Effector memory CD4-positive, alpha-beta T cell (primary cell): ENCODE data around the gene PCSK5.
"Not testable (repeated sequence)": the region's sequence is repeated elsewhere in the genome, so short reads cannot be mapped to it uniquely, and the experiment has no call there.

Source experiments
- DNase-seq, 3 donors: peaks; one replicate each; pipeline ENCODE4 v3.0.0-alpha.2; 2020
- H3K27ac ChIP-seq: 2 replicates; pipeline ENCODE4 v1.7.0; 2013; ENCODE audit warnings: mild to moderate bottlenecking, low read length, moderate library complexity; ENCODE audit not compliant: insufficient read depth, poor library complexity, severe bottlenecking
- H3K27me3 ChIP-seq: replicated peaks from 2 replicates; pipeline ENCODE4 v1.7.0; 2013; ENCODE audit warnings: mild to moderate bottlenecking, low read length; ENCODE audit not compliant: insufficient read depth, control insufficient read depth, poor library complexity, severe bottlenecking
- H3K36me3 ChIP-seq: 2 replicates; pipeline ENCODE4 v1.7.0; 2013; ENCODE audit warnings: mild to moderate bottlenecking, low read length, moderate library complexity; ENCODE audit not compliant: control insufficient read depth, insufficient read depth
- H3K4me1 ChIP-seq: 2 replicates; pipeline ENCODE4 v1.7.0; 2013; ENCODE audit warnings: low read length, mild to moderate bottlenecking; ENCODE audit not compliant: control insufficient read depth, insufficient read depth, poor library complexity, severe bottlenecking
- H3K4me3 ChIP-seq: 2 replicates; pipeline ENCODE4 v1.7.0; 2013; ENCODE audit warnings: low read length, low read depth, mild to moderate bottlenecking; ENCODE audit not compliant: insufficient read depth, poor library complexity, severe bottlenecking
- H3K9me3 ChIP-seq: 2 replicates; pipeline ENCODE4 v1.7.0; 2013; ENCODE audit warnings: mild to moderate bottlenecking, low read length, moderate library complexity; ENCODE audit not compliant: control insufficient read depth

Gene PCSK5

GRCh38 chr9:75866273-75866871, 24.1 kb upstream of the PCSK5 start:
- Histone ChIP-seq H3K4me1 (no peaks in the 10 kb centered on the region), H3K4me3 (no peak overlapping the region), H3K9me3 (no peaks in the 10 kb centered on the region), H3K36me3 (no peaks in the 10 kb centered on the region), H3K27ac (no peak overlapping the region), H3K27me3 (no peaks in the 10 kb centered on the region)
- DNase-seq: peak in 1 of 3 donors; percentile 5

GRCh38 chr9:75868526-75868925, 21.9 kb upstream of the PCSK5 start:
- H3K9me3 ChIP-seq, H3K4me1 ChIP-seq, H3K4me3 ChIP-seq, H3K27me3 ChIP-seq, H3K27ac ChIP-seq, DNase-seq, H3K36me3 ChIP-seq: not testable (repeated sequence)

- Histone ChIP-seq H3K4me3 (no peak overlapping the region), H3K27me3 (no peaks in the 10 kb centered on the region), H3K36me3 (no peaks in the 10 kb centered on the region), H3K4me1 (no peaks in the 10 kb centered on the region), H3K9me3 (no peaks in the 10 kb centered on the region), H3K27ac (no peak overlapping the region)
- no peak for DNase-seq
These were observed 21.2 kb upstream of the PCSK5 start for GRCh38 chr9:75869236-75869635.

GRCh38 chr9:75870450-75870849, 20.0 kb upstream of the PCSK5 start:
- Histone ChIP-seq H3K27ac (no peak overlapping the region), H3K9me3 (no peaks in the 10 kb centered on the region), H3K4me3 (no peak overlapping the region), H3K27me3 (no peaks in the 10 kb centered on the region), H3K36me3 (no peaks in the 10 kb centered on the region), H3K4me1 (no peaks in the 10 kb centered on the region)
- no peak for DNase-seq

GRCh38 chr9:75871624-75872023, 18.8 kb upstream of the PCSK5 start:
- H3K4me3 ChIP-seq: no peak overlapping the region
- no peak for DNase-seq
- no peaks in the 10 kb centered on the region for H3K36me3 ChIP-seq
- H3K27ac ChIP-seq: no peak overlapping the region
- H3K9me3 ChIP-seq: no peaks in the 10 kb centered on the region
- H3K4me1 ChIP-seq: no peaks in the 10 kb centered on the region
- H3K27me3 ChIP-seq: no peaks in the 10 kb centered on the region

GRCh38 chr9:75873712-75874111, 16.8 kb upstream of the PCSK5 start:
- Histone ChIP-seq H3K27me3 (no peaks in the 10 kb centered on the region), H3K4me3 (no peak overlapping the region), H3K27ac (no peak overlapping the region), H3K9me3 (no peaks in the 10 kb centered on the region), H3K36me3 (no peaks in the 10 kb centered on the region), H3K4me1 (no peaks in the 10 kb centered on the region)
- no peak for DNase-seq

GRCh38 chr9:75876999-75877640, 13.4 kb upstream of the PCSK5 start:
- no peaks in the 10 kb centered on the region for H3K4me1 ChIP-seq
- H3K27me3 ChIP-seq: no peaks in the 10 kb centered on the region
- H3K4me3 ChIP-seq: no peak overlapping the region
- no peaks in the 10 kb centered on the region for H3K36me3 ChIP-seq
- DNase-seq: no peak
- H3K27ac ChIP-seq: no peak overlapping the region
- H3K9me3 ChIP-seq: no peaks in the 10 kb centered on the region

- Histone ChIP-seq H3K27ac (no peak overlapping the region), H3K4me3 (no peak overlapping the region), H3K27me3 (no peaks in the 10 kb centered on the region), H3K9me3 (no peaks in the 10 kb centered on the region), H3K36me3 (no peaks in the 10 kb centered on the region), H3K4me1 (no peaks in the 10 kb centered on the region)
- no peak for DNase-seq
These were observed 12.0 kb upstream of the PCSK5 start for GRCh38 chr9:75878488-75878860.

- no peak overlapping the region for H3K4me3 ChIP-seq
- no peak for DNase-seq
- no peaks in the 10 kb centered on the region for H3K27me3 ChIP-seq
- no peaks in the 10 kb centered on the region for H3K4me1 ChIP-seq
- H3K9me3 ChIP-seq: no peaks in the 10 kb centered on the region
- H3K36me3 ChIP-seq: no peaks in the 10 kb centered on the region
- H3K27ac ChIP-seq: no peak overlapping the region
These were observed 9.9 kb upstream of the PCSK5 start for GRCh38 chr9:75880618-75881017.

- no peak overlapping the region for H3K27ac ChIP-seq
- H3K36me3 ChIP-seq: no peaks in the 10 kb centered on the region
- no peaks in the 10 kb centered on the region for H3K9me3 ChIP-seq
- DNase-seq: no peak
- no peak overlapping the region for H3K4me3 ChIP-seq
- H3K4me1 ChIP-seq: no peaks in the 10 kb centered on the region
- H3K27me3 ChIP-seq: no peaks in the 10 kb centered on the region
These were observed 8.7 kb upstream of the PCSK5 start for GRCh38 chr9:75881761-75882160.
